Superior temporal gyrus (tissue), 1 donor: ENCODE data around the gene ELP1.
"Not testable (repeated sequence)": the region's sequence is repeated elsewhere in the genome, so short reads cannot be mapped to it uniquely, and the experiment has no call there.

ENCODE experiments used
- DNase-seq: peaks from one replicate; pipeline ENCODE4 v3.0.0-alpha.2; 2016; ENCODE audit errors: extremely low spot score

The ELP1 gene

DNA sequence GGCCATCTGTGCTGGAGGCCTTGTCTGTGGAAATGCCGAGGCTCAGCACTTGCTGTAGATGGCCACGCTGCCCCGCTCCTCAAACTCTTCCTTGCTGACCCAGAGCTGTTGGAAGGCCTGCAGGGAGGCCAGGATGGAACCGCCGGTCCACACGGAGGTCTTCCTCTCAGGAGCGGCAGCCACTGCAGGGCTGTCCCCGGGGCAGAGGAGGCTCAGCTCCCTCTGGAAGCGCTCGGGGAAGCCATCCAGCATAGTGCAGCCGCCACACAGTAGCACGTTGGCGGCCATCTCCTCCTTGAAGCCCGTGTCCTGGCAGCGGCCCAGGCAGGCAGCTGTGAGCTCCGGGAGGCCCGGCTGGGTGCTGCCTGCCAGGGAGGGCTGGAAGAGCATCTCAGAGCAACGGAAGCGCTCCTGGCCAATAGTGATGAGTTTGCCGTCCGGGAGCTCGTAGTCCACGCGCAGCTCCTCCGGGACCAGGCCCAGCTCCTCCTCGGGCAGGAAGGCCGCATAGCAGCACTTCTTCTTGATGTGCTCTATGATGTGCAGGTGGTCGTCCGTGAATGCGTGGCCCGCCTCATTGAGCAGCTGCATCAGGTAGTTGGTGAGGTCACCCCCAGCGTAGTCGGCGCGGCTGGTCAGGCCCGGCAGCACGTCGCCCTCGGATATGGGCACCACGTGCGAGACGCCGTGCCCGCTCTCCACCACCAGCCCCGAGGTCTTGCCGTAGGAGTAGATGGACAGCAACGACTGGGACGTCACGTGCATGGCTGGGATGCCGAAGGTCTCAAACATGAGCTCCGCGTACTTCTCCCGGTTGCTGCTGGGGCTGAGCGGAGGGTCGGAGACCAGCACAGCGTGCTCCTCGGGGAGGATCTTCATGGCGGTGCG lies 79.0 kb downstream of the ELP1 start:
- no peak for DNase-seq

DNA sequence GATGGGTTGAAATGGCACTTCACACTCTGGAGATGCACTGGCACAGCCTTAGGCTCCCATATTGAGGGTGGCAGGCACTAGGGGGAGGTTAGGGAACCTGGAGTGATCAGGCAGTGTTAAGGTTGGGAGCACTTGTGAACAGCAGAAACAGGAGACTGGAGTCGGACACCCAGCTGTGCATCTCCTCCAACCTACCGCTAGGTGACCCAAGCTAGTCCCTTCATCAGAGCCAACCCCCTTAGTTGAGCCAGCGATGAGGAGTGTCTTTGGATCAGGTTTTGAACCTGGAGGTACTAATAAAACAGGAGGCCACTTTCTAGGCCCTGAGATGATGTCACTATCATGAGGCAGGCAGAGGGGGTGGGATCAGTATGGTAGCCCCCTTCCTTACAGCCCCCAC lies 79.8 kb downstream of the ELP1 start:
- DNase-seq = no peak

DNA sequence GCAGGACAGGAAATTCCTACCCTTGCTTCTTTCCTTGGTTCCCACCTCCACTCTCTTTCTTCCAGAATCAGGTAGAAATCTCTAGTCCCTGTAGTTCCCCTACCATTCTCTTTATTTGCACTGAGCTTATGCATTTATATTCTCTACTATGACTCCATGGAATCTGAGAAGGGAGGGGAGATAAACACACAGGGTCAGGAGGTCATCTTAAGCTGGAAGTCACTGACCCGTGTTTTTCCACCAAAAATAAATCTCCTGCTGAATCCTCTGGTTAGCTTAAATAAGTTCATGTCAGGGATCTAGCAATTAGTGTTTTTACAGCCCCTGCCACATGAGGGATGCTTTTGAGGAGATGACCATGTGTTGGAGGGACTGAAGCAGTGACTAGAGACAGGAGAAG lies 81.8 kb downstream of the ELP1 start:
- DNase-seq = no peak

DNA sequence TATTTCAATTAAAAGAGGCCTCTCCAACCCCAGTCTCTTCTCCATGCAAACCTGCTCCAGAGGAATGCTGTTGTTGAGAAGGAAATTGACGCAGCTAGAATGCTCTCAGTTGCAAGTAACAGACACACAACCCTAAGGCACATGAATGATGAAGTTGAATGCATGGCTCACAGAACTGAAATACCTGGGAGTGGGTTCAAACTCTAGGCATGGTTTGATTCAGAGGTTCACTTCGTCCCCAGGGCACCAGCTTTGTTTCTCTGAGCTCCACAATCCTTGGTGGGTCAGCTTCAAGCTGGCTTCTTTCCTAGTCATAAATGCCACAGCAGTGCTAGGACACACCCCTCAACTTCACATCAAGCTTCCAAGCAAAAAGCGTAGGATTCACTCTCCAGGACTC lies 82.8 kb downstream of the ELP1 start:
- no peak for DNase-seq

DNA sequence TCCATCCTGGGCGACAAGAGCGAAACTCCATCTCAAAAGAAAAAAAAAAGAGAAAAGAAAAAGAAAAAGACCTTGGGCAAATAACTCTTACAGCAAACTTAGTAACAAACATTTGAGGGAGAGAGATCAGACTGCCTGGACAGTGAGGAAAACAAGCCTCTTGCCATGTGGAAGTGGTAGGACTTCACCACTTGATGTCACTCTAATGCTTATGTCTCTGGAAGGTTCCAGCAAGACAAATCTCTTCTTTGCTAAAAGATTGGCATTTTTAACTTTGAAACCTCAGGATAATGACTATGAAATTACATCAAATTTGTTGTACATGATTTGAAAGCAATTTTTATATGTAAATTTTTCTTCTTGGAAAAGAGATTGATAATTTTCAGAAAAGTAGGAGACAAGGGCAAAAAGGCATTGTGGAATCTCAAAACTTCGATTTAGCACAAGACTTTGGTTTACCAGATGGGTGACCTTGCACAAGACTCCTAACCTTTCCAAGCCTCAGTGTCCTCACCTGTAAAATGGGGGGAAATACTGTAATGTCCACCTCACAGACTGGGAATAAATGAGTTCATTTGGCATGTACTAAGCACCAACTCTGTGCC lies 83.5 kb downstream of the ELP1 start:
- DNase-seq = peak; percentile 43

DNA sequence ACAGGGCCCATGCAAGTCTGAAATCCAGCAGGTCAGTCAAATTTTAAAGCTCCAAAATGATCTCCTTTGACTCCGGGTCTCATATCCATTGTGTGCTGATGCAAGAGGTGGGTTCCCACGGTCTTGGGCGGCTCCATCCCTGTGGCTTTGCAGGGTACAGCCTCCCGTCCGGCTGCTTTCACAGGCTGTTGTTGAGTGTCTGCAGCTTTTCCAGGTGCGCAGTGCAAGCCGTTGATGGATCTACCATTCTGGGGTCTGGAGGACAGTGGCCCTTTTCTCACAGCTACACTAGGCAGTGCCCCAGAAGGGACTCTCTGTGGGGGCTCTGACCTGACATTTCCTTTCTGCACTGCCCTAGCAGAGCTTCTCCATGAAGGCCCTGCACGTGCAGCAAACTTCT lies 85.6 kb downstream of the ELP1 start:
- not testable (repeated sequence) for DNase-seq

DNA sequence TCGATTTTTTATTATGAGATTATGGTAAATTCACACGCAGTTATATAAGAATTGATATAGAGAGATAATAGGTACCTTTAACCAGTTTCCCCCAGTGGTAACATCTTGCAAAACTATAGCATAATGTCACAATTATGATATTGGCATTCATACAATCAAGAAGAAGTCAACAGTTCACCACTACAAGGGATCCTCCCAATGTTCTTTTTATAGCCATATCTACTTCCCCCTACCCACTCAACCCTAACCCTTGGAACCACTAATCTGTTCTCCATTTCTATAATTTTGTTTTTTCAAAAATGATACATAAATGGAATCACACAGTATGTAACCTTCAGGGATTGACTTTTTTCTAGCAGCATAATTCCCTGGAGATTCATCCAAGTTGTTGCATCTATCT lies 88.0 kb downstream of the ELP1 start:
- DNase-seq = no peak

DNA sequence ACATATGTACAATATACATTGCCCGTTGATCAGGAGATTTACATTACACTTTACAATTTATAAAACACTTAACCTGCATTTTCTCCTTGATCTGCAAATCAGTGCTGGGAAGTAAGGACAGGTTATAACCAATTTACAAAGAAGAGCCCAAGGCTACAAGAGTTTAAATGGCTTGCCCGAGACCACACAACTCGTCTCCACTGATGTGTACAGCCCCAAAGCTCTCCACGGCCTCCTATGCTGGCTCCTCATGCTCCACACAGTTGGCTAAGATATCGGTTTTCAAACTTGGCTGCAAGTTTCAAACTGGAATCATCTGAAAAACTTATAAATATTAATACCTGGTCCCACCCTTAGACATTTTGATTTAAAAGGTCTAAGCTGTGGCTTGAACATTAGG lies 88.4 kb downstream of the ELP1 start:
- no peak for DNase-seq

DNA sequence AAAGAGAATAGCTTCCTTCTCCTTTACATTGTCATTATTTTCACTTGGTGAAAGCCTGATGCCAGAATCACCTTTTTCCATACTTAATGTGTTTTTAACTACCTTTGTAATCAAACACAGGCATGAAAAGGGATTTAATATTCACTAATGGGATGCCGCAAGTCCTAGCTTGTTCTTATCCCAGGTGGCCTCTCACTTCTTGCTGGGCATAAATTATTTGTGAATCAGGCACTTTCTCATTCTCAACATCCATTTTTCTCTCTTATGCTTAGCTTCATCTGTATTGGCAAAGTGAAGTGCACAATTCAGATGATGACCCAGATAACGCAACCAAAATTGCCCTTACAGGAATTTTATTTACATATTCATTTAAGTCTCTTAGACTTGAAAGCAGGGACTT lies 89.1 kb downstream of the ELP1 start:
- DNase-seq = no peak

DNA sequence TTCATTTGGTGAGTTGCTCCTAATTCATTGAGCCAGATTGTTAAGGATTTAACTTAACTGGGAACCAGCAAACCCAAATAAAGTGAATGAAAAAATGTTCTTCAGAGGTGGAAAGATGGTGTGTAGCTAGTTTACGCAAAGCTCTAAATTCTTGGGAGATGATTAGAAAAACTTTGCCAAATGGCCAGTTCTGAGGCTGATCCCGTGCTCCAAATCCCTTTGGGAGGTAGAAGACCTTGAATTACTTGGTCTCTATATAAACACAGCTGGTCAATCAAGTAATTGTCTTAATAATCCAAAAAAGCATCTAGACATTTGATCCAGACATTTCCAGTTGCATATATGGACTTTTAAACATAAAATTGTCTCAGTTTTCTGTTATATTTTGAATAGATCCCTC lies 89.5 kb downstream of the ELP1 start:
- no peak for DNase-seq

DNA sequence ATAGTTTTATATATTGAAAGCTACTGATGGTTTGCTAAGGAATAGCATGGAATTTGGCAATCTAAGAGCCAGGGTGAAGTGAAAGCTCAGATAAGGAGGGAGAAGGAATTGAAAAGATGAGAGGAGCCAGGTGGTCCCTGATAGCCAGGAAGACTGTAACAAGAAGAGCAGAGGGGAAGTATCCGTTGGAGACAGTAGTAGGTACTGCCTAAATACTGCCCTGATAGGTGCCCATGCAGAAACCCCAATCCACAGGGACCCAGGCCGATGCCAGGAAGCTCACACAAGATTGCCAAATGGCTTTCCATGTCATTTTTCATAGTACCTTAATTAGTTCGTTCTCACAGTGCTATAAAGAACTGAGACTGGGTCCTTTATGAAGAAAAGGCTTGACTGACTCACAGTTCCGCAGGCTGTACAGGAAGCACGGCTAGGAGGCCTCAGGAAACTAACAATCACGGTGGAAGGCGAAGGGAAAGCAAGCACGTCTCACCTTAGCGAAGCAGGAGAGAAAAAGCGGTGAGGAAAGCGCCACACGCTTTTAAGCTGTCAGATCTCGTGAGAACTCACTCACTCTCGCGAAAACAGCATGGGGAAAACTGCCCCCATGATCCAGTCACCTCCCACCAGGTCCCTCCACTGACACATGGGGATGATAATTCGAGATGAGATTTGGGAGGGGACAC lies 91.2 kb downstream of the ELP1 start:
- DNase-seq = no peak

DNA sequence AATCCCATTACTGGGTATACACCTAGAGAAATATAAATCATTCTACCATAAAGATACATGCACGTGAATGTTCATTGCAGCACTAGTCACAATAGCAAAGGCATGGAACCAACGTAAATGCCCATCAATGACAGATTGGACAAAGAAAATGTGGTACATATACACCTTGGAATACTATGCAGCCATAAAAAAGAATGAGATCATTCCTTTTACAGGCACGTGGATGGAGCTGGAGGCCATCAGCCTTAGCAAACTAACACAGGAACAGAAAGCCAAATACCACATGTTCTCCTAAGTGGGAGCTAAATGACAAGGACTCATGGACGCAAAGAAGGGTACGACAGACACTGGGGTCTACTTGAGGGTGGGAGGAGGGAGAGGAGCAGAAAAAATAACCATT lies 94.4 kb downstream of the ELP1 start:
- DNase-seq = not testable (repeated sequence)

DNA sequence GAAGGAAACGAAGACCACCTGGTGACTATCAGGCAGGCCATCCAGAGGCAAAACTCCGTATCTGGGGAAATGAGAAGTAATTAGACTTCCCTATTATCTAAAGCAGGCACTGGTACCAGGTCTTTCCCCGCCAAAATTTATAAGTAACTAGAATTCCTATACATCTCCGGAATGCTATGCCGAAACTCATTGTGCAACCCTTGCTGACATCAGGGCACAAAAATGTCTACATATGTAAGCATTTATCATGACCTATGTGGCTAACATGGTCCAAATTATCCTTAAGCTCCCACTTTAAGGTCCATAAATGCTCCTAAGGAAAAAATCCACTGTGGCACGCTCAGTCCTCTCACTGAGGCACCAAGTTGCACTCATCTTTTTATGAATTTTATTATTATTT lies 95.9 kb downstream of the ELP1 start:
- no peak for DNase-seq

DNA sequence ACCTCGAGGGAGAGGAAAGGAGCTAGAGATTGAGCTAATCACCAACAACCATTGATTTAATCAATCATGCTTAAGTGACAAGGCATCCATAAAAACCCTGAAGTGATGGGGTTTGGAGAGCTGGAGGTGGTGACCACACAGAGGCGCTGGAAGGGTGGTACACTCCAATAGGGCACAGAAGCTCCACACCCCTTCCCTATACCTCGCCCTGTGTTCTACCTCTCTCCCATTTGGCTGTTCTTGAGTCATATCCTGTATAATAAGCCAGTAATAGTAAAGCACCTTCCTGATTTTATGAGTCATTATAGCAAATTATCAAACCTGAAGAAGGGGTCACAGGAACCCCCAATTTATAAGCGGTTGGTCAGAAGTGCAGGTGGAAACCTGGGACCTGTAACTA lies 96.4 kb downstream of the ELP1 start:
- DNase-seq = no peak

DNA sequence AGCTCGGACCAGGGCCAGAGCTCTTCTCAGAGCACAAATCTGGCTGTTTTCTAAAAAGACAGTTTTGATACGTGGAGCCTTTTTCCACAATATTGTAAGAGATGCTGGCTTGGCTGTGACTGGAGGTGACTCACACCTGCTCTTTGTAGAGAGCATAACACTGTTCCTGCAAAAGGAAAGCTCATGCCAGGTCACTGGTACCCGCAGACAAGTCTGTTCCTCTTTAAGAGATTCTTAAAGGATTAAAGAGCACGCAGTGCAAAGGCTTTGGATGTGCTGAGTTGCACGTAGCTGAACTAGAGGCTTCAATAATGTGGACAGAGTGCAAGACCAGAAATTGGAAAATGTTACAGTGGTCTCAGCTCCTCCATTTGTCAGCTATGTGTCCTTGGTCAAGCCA lies 97.1 kb downstream of the ELP1 start:
- no peak for DNase-seq

DNA sequence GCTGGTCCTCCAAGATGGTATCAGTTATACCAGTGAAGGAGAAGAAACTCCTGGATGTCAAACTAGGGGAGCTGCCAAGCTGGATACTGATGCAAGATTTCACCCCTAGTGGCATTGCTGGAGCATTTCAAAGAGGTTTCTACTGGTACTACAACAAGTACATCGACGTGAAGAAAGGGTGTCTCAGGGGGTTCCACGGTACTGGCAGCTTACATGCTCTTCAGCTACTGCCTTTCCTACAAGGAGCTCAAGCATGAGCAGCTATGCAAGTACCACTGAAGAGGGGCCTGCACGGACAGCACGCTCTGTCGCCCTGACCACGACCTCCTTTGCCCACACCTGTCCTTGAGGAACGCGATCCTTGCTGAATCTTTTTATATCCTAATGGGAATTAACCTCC lies 97.6 kb downstream of the ELP1 start:
- DNase-seq = no peak

DNA sequence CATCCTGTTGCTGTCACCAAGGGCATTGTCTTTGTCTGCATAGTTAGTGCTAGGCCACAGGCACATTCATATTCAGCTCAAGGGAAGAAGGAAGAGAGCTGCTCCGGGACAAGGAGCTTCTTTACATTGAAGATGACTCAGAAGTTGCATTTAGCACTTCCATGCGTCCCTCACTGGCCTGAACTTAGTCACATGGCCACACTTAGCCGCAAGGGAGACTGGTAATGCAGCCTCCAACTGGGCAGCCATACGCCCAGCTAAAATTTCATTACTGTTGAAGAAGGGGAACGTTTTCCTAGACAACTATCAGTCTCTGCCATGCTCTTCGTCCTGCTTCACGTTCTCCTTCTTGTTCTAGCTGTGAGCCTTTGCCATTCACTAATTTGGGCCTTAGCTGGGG lies 98.1 kb downstream of the ELP1 start:
- DNase-seq = no peak

DNA sequence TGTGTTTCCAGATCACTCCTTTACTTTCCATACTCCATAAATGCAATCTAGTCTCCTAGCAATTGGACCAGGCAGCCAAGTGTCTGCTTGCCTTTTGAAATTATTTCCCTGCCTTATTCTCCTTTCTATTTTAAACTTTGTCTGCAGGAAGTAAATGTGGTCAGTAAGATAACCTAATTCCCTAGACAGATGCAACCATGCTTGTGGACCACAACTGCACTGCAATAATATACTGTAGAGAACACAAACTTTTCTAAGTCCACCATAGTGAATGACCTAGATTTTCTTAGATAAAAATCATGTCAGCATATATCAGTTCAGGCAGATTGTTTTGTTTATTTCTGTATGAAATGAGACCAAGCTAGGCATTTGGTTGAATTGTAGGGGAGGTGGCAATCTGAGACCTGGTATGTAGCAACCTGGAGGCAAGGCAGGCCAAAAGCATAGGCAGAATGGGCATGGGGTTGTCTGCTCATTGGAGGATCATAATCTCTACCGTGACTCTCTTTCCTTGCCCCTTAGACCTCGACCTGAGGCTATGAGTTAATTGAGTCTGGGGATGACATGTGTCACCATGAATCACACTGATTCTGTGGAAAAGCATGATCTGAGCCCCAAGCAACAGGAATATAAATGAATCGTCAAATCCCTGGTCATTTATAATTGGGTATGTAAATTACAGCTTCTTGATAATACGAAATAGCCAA lies 98.8 kb downstream of the ELP1 start:
- DNase-seq = no peak

DNA sequence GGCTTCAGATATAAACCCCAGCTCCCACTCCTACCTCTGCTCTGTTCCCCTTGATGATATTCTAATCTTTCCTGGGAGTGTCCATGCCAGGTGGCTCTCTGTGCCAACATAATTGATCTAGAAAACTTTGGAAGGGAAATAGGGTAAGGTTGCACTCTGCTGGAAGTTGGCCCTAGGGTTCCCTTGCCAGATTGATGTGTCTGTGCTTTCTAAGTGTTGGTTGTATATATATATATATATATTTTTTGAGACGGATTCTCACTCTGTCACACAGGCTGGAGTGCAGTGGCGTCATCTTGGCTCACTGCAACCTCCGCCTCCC lies 101.8 kb downstream of the ELP1 start:
- no peak for DNase-seq

DNA sequence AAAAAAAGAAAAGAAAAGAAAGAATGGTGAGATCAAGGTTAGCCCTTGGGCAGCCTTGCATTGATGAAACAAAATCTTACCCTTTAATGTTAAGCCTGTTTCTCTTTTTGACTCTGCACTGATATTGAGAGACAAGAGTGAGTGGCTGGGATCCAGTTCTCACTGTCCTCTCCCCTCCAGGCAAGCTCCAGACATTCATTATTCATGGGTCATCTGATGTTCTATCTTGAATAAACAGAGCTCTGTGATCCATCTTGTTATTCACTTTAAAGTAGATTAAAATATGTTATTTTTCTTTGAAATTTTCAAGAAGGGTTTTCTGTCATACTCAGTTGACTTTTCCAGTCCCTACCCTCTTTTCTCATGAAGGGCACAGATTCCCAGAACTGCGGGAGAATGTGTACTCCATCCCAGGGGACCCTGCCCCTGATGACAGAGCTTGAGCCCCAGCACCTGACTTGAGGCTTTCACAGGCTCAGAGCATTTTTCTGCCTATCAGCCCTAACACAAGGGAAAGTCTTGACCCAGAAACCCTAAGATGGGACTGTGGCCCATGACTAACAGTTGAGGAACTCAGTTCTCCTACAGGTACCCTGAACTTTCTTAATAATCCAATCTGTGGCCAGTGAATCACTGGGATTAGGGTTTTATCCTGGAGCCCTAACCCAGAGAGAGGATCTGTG lies 102.3 kb downstream of the ELP1 start:
- no peak for DNase-seq

DNA sequence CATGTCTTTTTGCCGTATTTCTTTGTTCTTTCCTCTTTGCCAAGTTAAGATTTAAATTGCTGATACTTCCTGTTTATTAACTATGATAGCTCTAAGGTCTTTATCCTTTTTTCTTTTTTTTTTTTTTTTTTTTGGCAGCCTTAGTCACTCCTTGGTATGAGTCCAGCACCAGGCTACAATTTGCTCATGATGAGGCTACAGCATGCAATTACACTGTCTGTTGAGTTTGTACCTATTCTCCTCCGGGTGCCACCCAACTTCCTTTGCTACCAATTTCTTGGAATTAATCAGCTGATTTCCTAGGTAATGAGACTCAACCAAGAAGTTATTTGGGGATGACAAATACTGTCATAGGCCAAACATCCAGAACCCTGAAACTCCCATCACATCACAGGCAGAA lies 103.7 kb downstream of the ELP1 start:
- DNase-seq = no peak

DNA sequence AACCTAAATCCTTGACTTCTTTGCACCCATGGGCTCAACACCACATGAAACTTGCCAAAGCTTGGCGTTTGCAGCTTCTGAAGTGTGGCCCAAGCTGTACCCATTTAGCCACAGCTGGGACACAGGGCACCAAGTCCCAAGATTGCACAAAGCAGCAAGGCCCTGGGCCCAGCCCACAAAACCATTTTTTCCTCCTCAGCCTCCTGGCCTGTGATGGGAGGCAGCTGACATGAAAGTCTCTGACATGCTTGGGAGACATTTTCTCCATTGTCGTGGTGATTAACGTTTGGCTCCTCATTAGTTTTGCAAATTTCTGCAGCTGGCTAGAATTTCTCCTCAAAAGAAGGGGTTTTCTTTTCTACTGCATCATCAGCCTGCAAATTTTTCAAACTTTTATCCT lies 110.1 kb downstream of the ELP1 start:
- DNase-seq = no peak
